Activated T-cell treated with anti-CD3 and anti-CD28 coated beads, Interleukin-2, amount 50 U/mL, for 72 hours (primary cell): ENCODE data around the gene LYST. TPM values are rescaled to one million over a fixed set of nuclear protein-coding genes. Genes with fewer than 3 reads are reported as not detected.

Experiments used
- ATAC-seq, 2 donors: fragments of 150-1000 bp; cut with Tn5 transposase; replicated peaks in 1 of 2; 2 replicates each; pipeline ENCODE4 v1.10.0; 2021; ENCODE audit warnings: moderate library complexity in 2 of 2, mild to moderate bottlenecking in 1 of 2
- DNase-seq, 2 donors: peaks; one replicate each; pipeline ENCODE4 v3.0.0; 2021 to 2022; ENCODE audit warnings: mixed read lengths in 1 of 2
- H3K27ac Mint-ChIP-seq: one replicate; pipeline ENCODE4 v1.8.0; 2022; ENCODE audit warnings: mild to moderate bottlenecking, moderate library complexity, mixed read lengths
- H3K27me3 Mint-ChIP-seq: one replicate; pipeline ENCODE4 v1.8.0; 2022; ENCODE audit warnings: low read depth, mixed read lengths
- H3K36me3 Mint-ChIP-seq, 2 donors: one replicate each; pipeline ENCODE4 v1.8.0; 2022; ENCODE audit warnings: mixed read lengths in 2 of 2, mild to moderate bottlenecking in 1 of 2; ENCODE audit not compliant: insufficient read depth in 2 of 2
- H3K4me1 Mint-ChIP-seq: one replicate; pipeline ENCODE4 v1.8.0; 2022; ENCODE audit warnings: low read depth, mixed read lengths
- H3K4me3 Mint-ChIP-seq, 2 donors: one replicate each; pipeline ENCODE4 v1.8.0; 2022; ENCODE audit warnings: mild to moderate bottlenecking in 2 of 2, mixed read lengths in 2 of 2, moderate library complexity in 2 of 2
- H3K9me3 Mint-ChIP-seq, 2 donors: one replicate each; pipeline ENCODE4 v1.8.0; 2022; ENCODE audit warnings: mixed read lengths in 2 of 2
- total RNA-seq, 2 donors: library from RNA; stranded (reverse); gene quantifications; one replicate each; pipeline ENCODE4 v1.2.3, GENCODE V29; 2022

LYST gene
- total RNA-seq, 2 donors from 2014 or later: 43.9 to 50.7 TPM

GRCh38 chr1:235876402-235876841 lies 9.7 kb upstream of the LYST start:
- no peaks in the 10 kb centered on the region for H3K36me3 Mint-ChIP-seq
- H3K4me3 Mint-ChIP-seq: peak overlapping the region; percentile 42 to 86
- peak overlapping the region; percentile 98 for H3K27ac Mint-ChIP-seq
- peak; percentile 19 to 32 for ATAC-seq
- DNase-seq: no peak
- H3K9me3 Mint-ChIP-seq: no peaks in the 10 kb centered on the region
- H3K4me1 Mint-ChIP-seq: peaks cover 16% of the 10 kb centered on the region
- H3K27me3 Mint-ChIP-seq: no peaks in the 10 kb centered on the region

- Mint-ChIP-seq H3K9me3 (no peaks in the 10 kb centered on the region), H3K36me3 (no peaks in the 10 kb centered on the region), H3K27me3 (no peaks in the 10 kb centered on the region), H3K4me3 (peak overlapping the region; percentile 39 to 60), H3K27ac (peak overlapping the region; percentile 98), H3K4me1 (peaks cover 14% of the 10 kb centered on the region)
- DNase-seq: no peak
- no peak for ATAC-seq
Measured at GRCh38 chr1:235875036-235875597, 8.4 kb upstream of the LYST start.

GRCh38 chr1:235874261-235874660 lies 7.6 kb upstream of the LYST start:
- H3K4me3 Mint-ChIP-seq: peak overlapping the region; percentile 71 to 74
- H3K36me3 Mint-ChIP-seq: no peaks in the 10 kb centered on the region
- H3K27me3 Mint-ChIP-seq: no peaks in the 10 kb centered on the region
- DNase-seq (no peak), ATAC-seq (no peak)
- H3K4me1 Mint-ChIP-seq: peaks cover 5% of the 10 kb centered on the region
- H3K27ac Mint-ChIP-seq: peak overlapping the region; percentile 56
- H3K9me3 Mint-ChIP-seq: no peaks in the 10 kb centered on the region

- no peak for ATAC-seq
- H3K36me3 Mint-ChIP-seq: no peaks in the 10 kb centered on the region
- H3K9me3 Mint-ChIP-seq: no peaks in the 10 kb centered on the region
- DNase-seq: no peak
- H3K27ac Mint-ChIP-seq: peak overlapping the region; percentile 85
- H3K4me1 Mint-ChIP-seq: peaks cover 2% of the 10 kb centered on the region
- peak overlapping the region; percentile 71 to 74 for H3K4me3 Mint-ChIP-seq
- no peaks in the 10 kb centered on the region for H3K27me3 Mint-ChIP-seq
Measured at GRCh38 chr1:235873571-235873970, 6.9 kb upstream of the LYST start.

- DNase-seq: peak; percentile 45 to 53
- H3K4me3 Mint-ChIP-seq: peak overlapping the region; percentile 71 to 74
- H3K27me3 Mint-ChIP-seq: no peaks in the 10 kb centered on the region
- H3K27ac Mint-ChIP-seq: peak overlapping the region; percentile 85
- no peaks in the 10 kb centered on the region for H3K9me3 Mint-ChIP-seq
- H3K36me3 Mint-ChIP-seq: no peaks in the 10 kb centered on the region
- peak; percentile 72 to 77 for ATAC-seq
- H3K4me1 Mint-ChIP-seq: peaks cover 8% of the 10 kb centered on the region
Measured at GRCh38 chr1:235873045-235873444, 6.3 kb upstream of the LYST start.

- H3K4me1 Mint-ChIP-seq: peaks cover 15% of the 10 kb centered on the region
- ATAC-seq (no peak), DNase-seq (no peak)
- no peaks in the 10 kb centered on the region for H3K27me3 Mint-ChIP-seq
- peak overlapping the region; percentile 85 for H3K27ac Mint-ChIP-seq
- peak overlapping the region; percentile 71 to 74 for H3K4me3 Mint-ChIP-seq
- H3K36me3 Mint-ChIP-seq: no peaks in the 10 kb centered on the region
- no peaks in the 10 kb centered on the region for H3K9me3 Mint-ChIP-seq
Measured at GRCh38 chr1:235872270-235872669, 5.6 kb upstream of the LYST start.

- H3K27me3 Mint-ChIP-seq: no peaks in the 10 kb centered on the region
- H3K9me3 Mint-ChIP-seq: no peaks in the 10 kb centered on the region
- peaks cover 0 to 1% of the 10 kb centered on the region in 2 donors for H3K36me3 Mint-ChIP-seq
- peak overlapping the region; percentile 98 for H3K27ac Mint-ChIP-seq
- DNase-seq (peak; percentile 39 to 59), ATAC-seq (peak; percentile 31 to 46)
- H3K4me3 Mint-ChIP-seq: peak overlapping the region; percentile 91 to 99
- peaks cover 15% of the 10 kb centered on the region for H3K4me1 Mint-ChIP-seq
Measured at GRCh38 chr1:235867903-235868469, 1.3 kb upstream of the LYST start.

GRCh38 chr1:235866913-235867845 lies 473 bp upstream of the LYST start:
- ATAC-seq (peak; percentile 73 to 77), DNase-seq (peak; percentile 97 to 99)
- Mint-ChIP-seq H3K27ac (peak overlapping the region; percentile 98), H3K9me3 (no peaks in the 10 kb centered on the region), H3K4me1 (peaks cover 15% of the 10 kb centered on the region), H3K27me3 (no peaks in the 10 kb centered on the region), H3K4me3 (peak overlapping the region; percentile 91 to 99), H3K36me3 (peaks cover 0 to 1% of the 10 kb centered on the region in 2 donors)

- Mint-ChIP-seq H3K27me3 (no peaks in the 10 kb centered on the region), H3K27ac (peak overlapping the region; percentile 94), H3K4me1 (peaks cover 15% of the 10 kb centered on the region), H3K9me3 (no peaks in the 10 kb centered on the region), H3K4me3 (peak overlapping the region; percentile 91 to 99), H3K36me3 (peaks cover 0 to 1% of the 10 kb centered on the region in 2 donors)
- no peak for ATAC-seq
- DNase-seq: no peak
Measured at GRCh38 chr1:235865565-235866204, 1.0 kb downstream of the LYST start.

GRCh38 chr1:235864931-235865525 lies 1.7 kb downstream of the LYST start:
- Mint-ChIP-seq H3K36me3 (peaks cover 0 to 1% of the 10 kb centered on the region in 2 donors), H3K27me3 (no peaks in the 10 kb centered on the region), H3K27ac (peak overlapping the region; percentile 6), H3K4me1 (peaks cover 15% of the 10 kb centered on the region), H3K9me3 (no peaks in the 10 kb centered on the region), H3K4me3 (peak overlapping the region; percentile 91 to 99)
- ATAC-seq: no peak
- no peak for DNase-seq

- DNase-seq (no peak), ATAC-seq (no peak)
- peak overlapping the region; percentile 91 to 99 for H3K4me3 Mint-ChIP-seq
- H3K4me1 Mint-ChIP-seq: peaks cover 15% of the 10 kb centered on the region
- peaks cover 0 to 1% of the 10 kb centered on the region in 2 donors for H3K36me3 Mint-ChIP-seq
- no peaks in the 10 kb centered on the region for H3K27me3 Mint-ChIP-seq
- no peaks in the 10 kb centered on the region for H3K9me3 Mint-ChIP-seq
- peak overlapping the region; percentile 6 for H3K27ac Mint-ChIP-seq
Measured at GRCh38 chr1:235864469-235864868, 2.2 kb downstream of the LYST start.

- Mint-ChIP-seq H3K9me3 (no peaks in the 10 kb centered on the region), H3K27me3 (no peaks in the 10 kb centered on the region), H3K36me3 (peaks cover 0 to 1% of the 10 kb centered on the region in 2 donors), H3K4me3 (peak overlapping the region; percentile 91 to 99), H3K4me1 (peaks cover 13% of the 10 kb centered on the region), H3K27ac (peak overlapping the region; percentile 6)
- ATAC-seq (no peak), DNase-seq (no peak)
Measured at GRCh38 chr1:235863699-235864093, 3.0 kb downstream of the LYST start.
